Measurements from ENCODE around the gene PSMA1. TPM values are rescaled to one million over a fixed set of nuclear protein-coding genes. Genes with fewer than 3 reads are reported as not detected.

The PSMA1 gene
- polyA plus RNA-seq, 1 experiment = 285 TPM

DNA sequence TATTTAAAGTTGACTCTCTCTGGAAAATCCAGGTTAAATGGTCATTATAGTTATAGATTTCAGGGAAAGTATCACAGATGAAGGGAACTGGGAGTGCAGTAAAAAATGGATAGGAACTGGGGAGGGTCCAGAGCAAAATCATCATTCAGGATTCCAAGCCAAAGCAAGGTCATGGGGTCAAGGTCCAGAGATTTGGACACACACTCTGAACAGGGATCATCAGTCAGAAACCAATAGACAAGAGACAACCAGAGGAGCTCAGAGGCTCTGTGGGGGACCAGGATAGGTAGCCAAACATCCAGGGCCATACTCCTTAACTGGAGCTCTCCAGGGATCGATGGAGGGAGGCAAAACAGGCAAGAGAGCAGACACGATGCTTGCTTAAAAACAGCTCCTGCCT lies 27.3 kb upstream of the PSMA1 start:
- ChIA-PET CTCF (interaction anchor here (1.0 kb wide), 2 partner anchors 11 kb away, joined by 3 to 4 read pairs; no protein-coding TSS in a partner anchor), POLR2A (no interaction called here)
- Histone ChIP-seq H3K27ac (ENCODE audit: low read depth, low read length) (no peak overlapping the region), H3K4me3 (ENCODE audit: low read depth, low read length) (no peak overlapping the region), H3K9me3 (ENCODE audit: control insufficient read depth, insufficient read depth, low read length) (no peaks in the 10 kb centered on the region), H3K27me3 (ENCODE audit: control insufficient read depth, insufficient read depth, low read length) (no peaks in the 10 kb centered on the region)
- TF ChIP-seq, protein P1, sequence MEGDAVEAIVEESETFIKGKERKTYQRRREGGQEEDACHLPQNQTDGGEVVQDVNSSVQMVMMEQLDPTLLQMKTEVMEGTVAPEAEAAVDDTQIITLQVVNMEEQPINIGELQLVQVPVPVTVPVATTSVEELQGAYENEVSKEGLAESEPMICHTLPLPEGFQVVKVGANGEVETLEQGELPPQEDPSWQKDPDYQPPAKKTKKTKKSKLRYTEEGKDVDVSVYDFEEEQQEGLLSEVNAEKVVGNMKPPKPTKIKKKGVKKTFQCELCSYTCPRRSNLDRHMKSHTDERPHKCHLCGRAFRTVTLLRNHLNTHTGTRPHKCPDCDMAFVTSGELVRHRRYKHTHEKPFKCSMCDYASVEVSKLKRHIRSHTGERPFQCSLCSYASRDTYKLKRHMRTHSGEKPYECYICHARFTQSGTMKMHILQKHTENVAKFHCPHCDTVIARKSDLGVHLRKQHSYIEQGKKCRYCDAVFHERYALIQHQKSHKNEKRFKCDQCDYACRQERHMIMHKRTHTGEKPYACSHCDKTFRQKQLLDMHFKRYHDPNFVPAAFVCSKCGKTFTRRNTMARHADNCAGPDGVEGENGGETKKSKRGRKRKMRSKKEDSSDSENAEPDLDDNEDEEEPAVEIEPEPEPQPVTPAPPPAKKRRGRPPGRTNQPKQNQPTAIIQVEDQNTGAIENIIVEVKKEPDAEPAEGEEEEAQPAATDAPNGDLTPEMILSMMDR (IDR thresholded peaks at IDR 0.05; ENCODE audit: low read depth, low read length) = no peak
- no peak for DNase-seq (ENCODE audit: low read depth, low spot score)

DNA sequence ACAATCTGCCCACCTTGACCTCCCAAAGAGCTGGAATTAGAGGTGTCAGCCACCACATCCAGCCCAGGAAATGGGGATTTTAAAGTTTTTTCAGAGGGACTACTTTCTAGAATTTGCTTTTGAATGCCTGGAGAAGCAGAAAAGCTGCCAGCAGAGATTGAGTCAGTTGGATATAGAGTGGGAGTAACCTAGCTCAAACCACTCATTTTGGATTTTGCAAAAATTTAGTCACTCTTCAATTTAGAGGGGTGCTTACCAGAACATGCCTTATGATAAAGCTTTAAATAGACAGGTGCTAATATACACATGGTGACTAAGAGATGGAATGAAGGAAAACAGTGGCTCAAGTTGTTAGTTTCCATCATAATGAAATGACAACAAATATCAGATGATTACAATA lies 26.5 kb upstream of the PSMA1 start:
- Histone ChIP-seq H3K9me3 (ENCODE audit: control insufficient read depth, insufficient read depth, low read length) (no peaks in the 10 kb centered on the region), H3K27ac (ENCODE audit: low read depth, low read length) (no peak overlapping the region), H3K27me3 (ENCODE audit: control insufficient read depth, insufficient read depth, low read length) (no peaks in the 10 kb centered on the region), H3K4me3 (ENCODE audit: low read depth, low read length) (no peak overlapping the region)
- CTCF ChIA-PET = interaction anchor here (1.0 kb wide), 1 partner anchor 10 kb away, joined by 4 read pairs; no protein-coding TSS in a partner anchor
- TF ChIP-seq, protein P1 (IDR thresholded peaks at IDR 0.05; ENCODE audit: low read depth, low read length) = no peak
- POLR2A ChIA-PET = no interaction called here
- no peak for DNase-seq (ENCODE audit: low read depth, low spot score)

DNA sequence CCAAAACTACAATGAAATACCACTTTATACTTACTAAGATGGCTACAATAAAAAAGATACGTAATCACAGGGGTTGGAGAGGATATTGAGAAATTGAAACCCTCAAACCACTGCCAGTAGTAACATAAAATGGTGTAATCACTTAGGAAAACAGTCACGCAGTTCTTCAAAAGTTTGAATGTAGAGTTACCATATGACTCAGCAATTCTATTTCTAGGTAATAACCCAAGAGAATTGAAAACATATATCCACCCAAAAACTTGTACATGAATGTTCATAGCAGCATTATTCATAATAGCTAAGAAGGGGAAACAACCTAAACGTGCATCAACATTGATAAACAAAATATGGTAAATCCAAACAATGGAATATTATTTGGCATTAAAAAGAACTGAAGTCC lies 24.4 kb upstream of the PSMA1 start:
- TF ChIP-seq, protein P1 (IDR thresholded peaks at IDR 0.05; ENCODE audit: low read depth, low read length) = no peak
- ChIA-PET POLR2A (no interaction called here), CTCF (interaction anchor here (0.8 to 1.3 kb wide), 2 partner anchors 10 to 11 kb away, joined by 3 read pairs; no protein-coding TSS in a partner anchor)

DNA sequence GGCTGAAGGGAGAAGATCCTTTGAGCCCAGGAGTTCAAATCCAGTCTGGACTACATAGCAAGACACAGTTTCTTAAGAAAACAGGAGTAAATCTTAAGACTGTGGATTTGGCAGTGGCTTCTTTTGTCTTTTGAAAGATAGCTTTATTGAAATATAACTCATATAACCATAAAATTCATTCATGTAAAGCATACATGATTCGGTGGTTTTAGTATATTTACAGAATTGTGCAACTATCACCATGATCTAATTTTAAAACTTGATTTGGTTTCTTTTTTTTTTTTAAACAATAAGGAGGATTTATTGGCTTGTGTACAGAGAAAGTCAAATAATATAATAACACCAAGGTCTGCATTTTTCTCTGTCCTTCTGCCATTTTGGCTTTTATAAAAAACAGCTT lies 23.1 kb upstream of the PSMA1 start:
- H3K9me3 ChIP-seq (ENCODE audit: control insufficient read depth, insufficient read depth, low read length) = no peaks in the 10 kb centered on the region
- H3K27me3 ChIP-seq (ENCODE audit: control insufficient read depth, insufficient read depth, low read length) = peaks cover 3% of the 10 kb centered on the region
- no peak overlapping the region for H3K27ac ChIP-seq (ENCODE audit: low read depth, low read length)
- ChIA-PET CTCF (interaction anchor here (1.0 kb wide), 1 partner anchor 19 kb away, joined by 4 read pairs; no protein-coding TSS in a partner anchor), POLR2A (no interaction called here)
- H3K4me3 ChIP-seq (ENCODE audit: low read depth, low read length) = no peak overlapping the region
- no peak for DNase-seq (ENCODE audit: low read depth, low spot score)
- TF ChIP-seq, protein P1 (IDR thresholded peaks at IDR 0.05; ENCODE audit: low read depth, low read length) = no peak

More for the DNA sequence above, 24.4 kb upstream of the PSMA1 start:
- DNase-seq (ENCODE audit: low read depth, low spot score) = no peak
- Histone ChIP-seq H3K27me3 (ENCODE audit: control insufficient read depth, insufficient read depth, low read length) (peaks cover 3% of the 10 kb centered on the region), H3K4me3 (ENCODE audit: low read depth, low read length) (no peak overlapping the region), H3K9me3 (ENCODE audit: control insufficient read depth, insufficient read depth, low read length) (no peaks in the 10 kb centered on the region), H3K27ac (ENCODE audit: low read depth, low read length) (no peak overlapping the region)

DNA sequence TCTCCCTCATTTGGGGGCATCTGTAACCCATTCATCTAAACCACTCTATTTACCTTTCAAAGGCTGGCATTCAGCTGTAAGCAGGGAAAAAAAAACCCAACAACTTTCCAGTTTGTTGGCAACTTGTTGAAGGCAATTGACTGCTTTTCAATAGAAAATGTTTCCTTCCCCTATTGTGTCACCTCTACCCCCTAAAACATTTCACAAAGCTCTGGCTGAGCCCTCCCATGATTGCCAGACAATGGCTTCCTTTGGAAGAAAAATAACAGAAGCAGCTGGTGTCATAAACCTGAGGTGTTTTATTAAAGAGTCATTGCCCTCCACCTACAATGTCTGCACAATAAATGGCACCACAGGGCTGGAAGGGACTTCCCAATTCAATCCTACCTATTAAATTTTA lies 22.1 kb upstream of the PSMA1 start:
- no peak for DNase-seq (ENCODE audit: low read depth, low spot score)

More for the DNA sequence above, 22.1 kb upstream of the PSMA1 start:
- TF ChIP-seq, protein P1 (IDR thresholded peaks at IDR 0.05; ENCODE audit: low read depth, low read length) = no peak
- no peak overlapping the region for H3K27ac ChIP-seq (ENCODE audit: low read depth, low read length)
- peaks cover 3% of the 10 kb centered on the region for H3K27me3 ChIP-seq (ENCODE audit: control insufficient read depth, insufficient read depth, low read length)
- CTCF ChIA-PET = interaction anchor here (0.9 to 1.3 kb wide), 4 partner anchors 20 to 365 kb away, joined by 4 to 5 read pairs (median 4); partner anchors contain the start of gene PSMA1
- no peak overlapping the region for H3K4me3 ChIP-seq (ENCODE audit: low read depth, low read length)
- POLR2A ChIA-PET = interaction anchor here (1.2 kb wide), 1 partner anchor 10 kb away, joined by 4 read pairs; no protein-coding TSS in a partner anchor
- H3K9me3 ChIP-seq (ENCODE audit: control insufficient read depth, insufficient read depth, low read length) = no peaks in the 10 kb centered on the region

Measured in AG04450 (cell line).